Measurements from ENCODE around the gene USP46.

DNA sequence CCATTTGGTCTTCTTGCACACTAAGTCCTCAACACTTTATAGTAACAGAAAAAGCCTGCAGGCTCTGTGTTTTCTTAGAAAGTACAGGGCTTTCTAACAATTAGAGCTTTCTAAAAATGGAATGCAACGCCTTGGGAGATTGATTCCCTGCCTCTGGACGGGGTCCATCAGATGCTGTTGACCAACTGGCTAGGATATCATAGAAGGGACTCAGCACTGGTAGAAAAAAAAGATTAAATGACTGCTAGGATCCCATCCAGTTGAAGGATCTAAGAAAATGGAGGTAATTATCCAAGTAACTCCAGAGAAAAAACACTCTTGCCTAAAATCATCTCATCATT lies 39.5 kb downstream of the USP46 start:
- TF ChIP-seq POLR2A (IDR thresholded peaks at IDR 0.05) (no peak), POLR2AphosphoS5 (IDR thresholded peaks at IDR 0.05) (no peak)
- TF ChIP-seq, protein P1, sequence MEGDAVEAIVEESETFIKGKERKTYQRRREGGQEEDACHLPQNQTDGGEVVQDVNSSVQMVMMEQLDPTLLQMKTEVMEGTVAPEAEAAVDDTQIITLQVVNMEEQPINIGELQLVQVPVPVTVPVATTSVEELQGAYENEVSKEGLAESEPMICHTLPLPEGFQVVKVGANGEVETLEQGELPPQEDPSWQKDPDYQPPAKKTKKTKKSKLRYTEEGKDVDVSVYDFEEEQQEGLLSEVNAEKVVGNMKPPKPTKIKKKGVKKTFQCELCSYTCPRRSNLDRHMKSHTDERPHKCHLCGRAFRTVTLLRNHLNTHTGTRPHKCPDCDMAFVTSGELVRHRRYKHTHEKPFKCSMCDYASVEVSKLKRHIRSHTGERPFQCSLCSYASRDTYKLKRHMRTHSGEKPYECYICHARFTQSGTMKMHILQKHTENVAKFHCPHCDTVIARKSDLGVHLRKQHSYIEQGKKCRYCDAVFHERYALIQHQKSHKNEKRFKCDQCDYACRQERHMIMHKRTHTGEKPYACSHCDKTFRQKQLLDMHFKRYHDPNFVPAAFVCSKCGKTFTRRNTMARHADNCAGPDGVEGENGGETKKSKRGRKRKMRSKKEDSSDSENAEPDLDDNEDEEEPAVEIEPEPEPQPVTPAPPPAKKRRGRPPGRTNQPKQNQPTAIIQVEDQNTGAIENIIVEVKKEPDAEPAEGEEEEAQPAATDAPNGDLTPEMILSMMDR (IDR thresholded peaks at IDR 0.05 in 8 of 11, conservative IDR thresholded peaks at IDR 0.05 in 3 of 11) = no peak

Measured in spleen (tissue), 7 donors.